ENCODE data around the gene ASAP2. TPM values are rescaled to one million over a fixed set of nuclear protein-coding genes. Genes with fewer than 3 reads are reported as not detected.
A peak's percentile ranks its signal among the peaks of the same experiment; 100 is the strongest.

The ASAP2 gene
- total RNA-seq, 8 experiments from 2014 or later, result 8.5 to 26.7 (median 19.1) TPM

- in situ Hi-C loops (cut with MboI; ENCODE audit: low pct_unique_long_range_greater_than_20kb in 2 of 9, low sequenced_read_pairs in 9 of 9, unreplicated experiment in 9 of 9), result no loop called here
- ATAC-seq (replicated peaks in 6 of 8), result no peak
- Histone ChIP-seq H3K4me3 (no peak overlapping the region), H3K4me1 (replicated peaks in 1 of 2) (peaks cover 11 to 14% of the 10 kb centered on the region in 2 donors), H3K27ac (no peak overlapping the region)
- 50 to 100% (median 80%) methylated on average over 1 to 7 of the region's 8 CpGs; no CpG with 5 or more reads in 1 of the 10 experiments for WGBS, 10 experiments
These were observed 63.2 kb downstream of the ASAP2 start for GRCh38 chr2:9269695-9270360.

GRCh38 chr2:9271091-9271490 lies 64.5 kb downstream of the ASAP2 start:
- no peak for ATAC-seq (replicated peaks in 6 of 8)
- Histone ChIP-seq H3K4me1 (replicated peaks in 1 of 2) (peaks cover 11 to 14% of the 10 kb centered on the region in 2 donors), H3K4me3 (no peak overlapping the region), H3K27ac (no peak overlapping the region)
- 20 to 100% (median 90%) methylated on average over 1 to 5 of the region's 5 CpGs; no CpG with 5 or more reads in 2 of the 10 experiments for WGBS, 10 experiments
- in situ Hi-C loops (cut with MboI; ENCODE audit: low pct_unique_long_range_greater_than_20kb in 2 of 9, low sequenced_read_pairs in 9 of 9, unreplicated experiment in 9 of 9), result no loop called here

- no peak for ATAC-seq (replicated peaks in 6 of 8)
- WGBS, 10 experiments, result 50 to 100% (median 89%) methylated on average over 1 to 5 of the region's 5 CpGs; no CpG with 5 or more reads in 2 of the 10 experiments
- H3K4me1 ChIP-seq (replicated peaks in 1 of 2), result peaks cover 11 to 14% of the 10 kb centered on the region in 2 donors
- in situ Hi-C loops (cut with MboI; ENCODE audit: low pct_unique_long_range_greater_than_20kb in 2 of 9, low sequenced_read_pairs in 9 of 9, unreplicated experiment in 9 of 9), result no loop called here
- H3K4me3 ChIP-seq, result no peak overlapping the region
- H3K27ac ChIP-seq, result no peak overlapping the region
These were observed 65.1 kb downstream of the ASAP2 start for GRCh38 chr2:9271691-9272090.

GRCh38 chr2:9273486-9274130 lies 67.0 kb downstream of the ASAP2 start:
- in situ Hi-C loops (cut with MboI; ENCODE audit: low pct_unique_long_range_greater_than_20kb in 2 of 9, low sequenced_read_pairs in 9 of 9, unreplicated experiment in 9 of 9), result no loop called here
- H3K27ac ChIP-seq, result no peak overlapping the region
- peak in 1 of 8 experiments; percentile 37 for ATAC-seq (replicated peaks in 6 of 8)
- H3K4me1 ChIP-seq (replicated peaks in 1 of 2), result peaks cover 11 to 12% of the 10 kb centered on the region in 2 donors
- 43 to 100% (median 78%) methylated on average over 1 to 5 of the region's 5 CpGs; no CpG with 5 or more reads in 1 of the 10 experiments for WGBS, 10 experiments
- H3K4me3 ChIP-seq, result no peak overlapping the region

- WGBS, 10 experiments, result 80 to 100% (median 91%) methylated on average over 1 to 5 of the region's 5 CpGs
- in situ Hi-C loops (cut with MboI; ENCODE audit: low pct_unique_long_range_greater_than_20kb in 2 of 9, low sequenced_read_pairs in 9 of 9, unreplicated experiment in 9 of 9), result no loop called here
- Histone ChIP-seq H3K4me3 (no peak overlapping the region), H3K4me1 (replicated peaks in 1 of 2) (peaks cover 2 to 4% of the 10 kb centered on the region in 2 donors), H3K27ac (no peak overlapping the region)
- peak in 1 of 8 experiments; percentile 21 for ATAC-seq (replicated peaks in 6 of 8)
These were observed 68.2 kb downstream of the ASAP2 start for GRCh38 chr2:9274701-9275343.

GRCh38 chr2:9275399-9275798 lies 68.8 kb downstream of the ASAP2 start:
- H3K27ac ChIP-seq, result no peak overlapping the region
- H3K4me3 ChIP-seq, result no peak overlapping the region
- ATAC-seq (replicated peaks in 6 of 8), result peak in 1 of 8 experiments; percentile 39
- WGBS, 10 experiments, result 25 to 83% (median 70%) methylated on average over 2 of the region's 3 CpGs; no CpG with 5 or more reads in 4 of the 10 experiments
- in situ Hi-C loops (cut with MboI; ENCODE audit: low pct_unique_long_range_greater_than_20kb in 2 of 9, low sequenced_read_pairs in 9 of 9, unreplicated experiment in 9 of 9), result no loop called here
- peaks cover 0 to 2% of the 10 kb centered on the region in 2 donors for H3K4me1 ChIP-seq (replicated peaks in 1 of 2)

GRCh38 chr2:9276074-9276473 lies 69.5 kb downstream of the ASAP2 start:
- no peak overlapping the region for H3K27ac ChIP-seq
- ATAC-seq (replicated peaks in 6 of 8), result no peak
- WGBS, 10 experiments, result 77 to 100% (median 90%) methylated on average over 1 to 2 of the region's 2 CpGs; no CpG with 5 or more reads in 7 of the 10 experiments
- H3K4me1 ChIP-seq (replicated peaks in 1 of 2), result peaks cover 0 to 2% of the 10 kb centered on the region in 2 donors
- H3K4me3 ChIP-seq, result no peak overlapping the region
- in situ Hi-C loops (cut with MboI; ENCODE audit: low pct_unique_long_range_greater_than_20kb in 2 of 9, low sequenced_read_pairs in 9 of 9, unreplicated experiment in 9 of 9), result no loop called here

- Histone ChIP-seq H3K27ac (no peak overlapping the region), H3K4me3 (no peak overlapping the region), H3K4me1 (replicated peaks in 1 of 2) (peaks cover 0 to 2% of the 10 kb centered on the region in 2 donors)
- peak in 3 of 8 experiments; percentile 26 to 63 (median 42) for ATAC-seq (replicated peaks in 6 of 8)
- in situ Hi-C loops (cut with MboI; ENCODE audit: low pct_unique_long_range_greater_than_20kb in 2 of 9, low sequenced_read_pairs in 9 of 9, unreplicated experiment in 9 of 9), result no loop called here
- WGBS, 10 experiments, result 55 to 100% (median 95%) methylated on average over 1 to 3 of the region's 9 CpGs; no CpG with 5 or more reads in 4 of the 10 experiments
These were observed 70.4 kb downstream of the ASAP2 start for GRCh38 chr2:9276901-9277451.

GRCh38 chr2:9278439-9278838 lies 71.8 kb downstream of the ASAP2 start:
- Histone ChIP-seq H3K27ac (no peak overlapping the region), H3K4me1 (replicated peaks in 1 of 2) (peaks cover 0 to 2% of the 10 kb centered on the region in 2 donors), H3K4me3 (no peak overlapping the region)
- no peak for ATAC-seq (replicated peaks in 6 of 8)
- 40 to 100% (median 92%) methylated on average over 1 to 4 of the region's 7 CpGs; no CpG with 5 or more reads in 3 of the 10 experiments for WGBS, 10 experiments
- in situ Hi-C loops (cut with MboI; ENCODE audit: low pct_unique_long_range_greater_than_20kb in 2 of 9, low sequenced_read_pairs in 9 of 9, unreplicated experiment in 9 of 9), result no loop called here

- no peaks in the 10 kb centered on the region for H3K4me1 ChIP-seq (replicated peaks in 1 of 2)
- 43 to 100% (median 94%) methylated on average over 1 to 10 of the region's 10 CpGs; no CpG with 5 or more reads in 1 of the 10 experiments for WGBS, 10 experiments
These were observed 72.8 kb downstream of the ASAP2 start for GRCh38 chr2:9279426-9279825.

GRCh38 chr2:9280224-9280623 lies 73.6 kb downstream of the ASAP2 start:
- WGBS, 10 experiments, result 40 to 90% (median 77%) methylated on average over 1 to 2 of the region's 8 CpGs; no CpG with 5 or more reads in 6 of the 10 experiments
- no peak overlapping the region for H3K27ac ChIP-seq
- no peak for ATAC-seq (replicated peaks in 6 of 8)
- in situ Hi-C loops (cut with MboI; ENCODE audit: low pct_unique_long_range_greater_than_20kb in 2 of 9, low sequenced_read_pairs in 9 of 9, unreplicated experiment in 9 of 9), result no loop called here
- H3K4me3 ChIP-seq, result no peak overlapping the region
- H3K4me1 ChIP-seq (replicated peaks in 1 of 2), result no peaks in the 10 kb centered on the region

More at GRCh38 chr2:9279426-9279825, 72.8 kb downstream of the ASAP2 start:
- Histone ChIP-seq H3K27ac (no peak overlapping the region), H3K4me3 (no peak overlapping the region)
- in situ Hi-C loops (cut with MboI; ENCODE audit: low pct_unique_long_range_greater_than_20kb in 2 of 9, low sequenced_read_pairs in 9 of 9, unreplicated experiment in 9 of 9), result no loop called here
- no peak for ATAC-seq (replicated peaks in 6 of 8)

GRCh38 chr2:9281145-9281544 lies 74.5 kb downstream of the ASAP2 start:
- H3K4me1 ChIP-seq (replicated peaks in 1 of 2), result no peaks in the 10 kb centered on the region
- H3K4me3 ChIP-seq, result no peak overlapping the region
- no peak for ATAC-seq (replicated peaks in 6 of 8)
- WGBS, 10 experiments, result 33 to 100% (median 89%) methylated on average over 1 to 6 of the region's 7 CpGs
- in situ Hi-C loops (cut with MboI; ENCODE audit: low pct_unique_long_range_greater_than_20kb in 2 of 9, low sequenced_read_pairs in 9 of 9, unreplicated experiment in 9 of 9), result no loop called here
- H3K27ac ChIP-seq, result no peak overlapping the region
